Measurements from ENCODE around the gene ECSCR. TPM values are rescaled to one million over a fixed set of nuclear protein-coding genes. Genes with fewer than 3 reads are reported as not detected.
"Not testable (repeated sequence)": the region's sequence is repeated elsewhere in the genome, so short reads cannot be mapped to it uniquely, and the experiment has no call there.

Gene ECSCR
- total RNA-seq, 2 experiments from 2014 or later, result not detected

GRCh38 chr5:139445325-139446170 is 17.0 kb downstream of the ECSCR start:
- POLR2A ChIA-PET, result interaction anchor here (0.8 kb wide), 1 partner anchor 9 kb away, joined by 5 read pairs; no protein-coding TSS in a partner anchor
- CTCF ChIA-PET (ENCODE audit: unreplicated experiment), result no interaction called here

GRCh38 chr5:139443831-139444453 is 18.6 kb downstream of the ECSCR start:
- H3K9me3 ChIP-seq (ENCODE audit: low read length), result no peaks in the 10 kb centered on the region
- H3K27ac ChIP-seq (ENCODE audit: low read depth, low read length, poor library complexity, severe bottlenecking), result no peak overlapping the region
- ChIA-PET CTCF (ENCODE audit: unreplicated experiment) (no interaction called here), POLR2A (interaction anchor here (1.0 to 1.1 kb wide), 2 partner anchors 11 to 190 kb away, joined by 3 read pairs; no protein-coding TSS in a partner anchor)
- no peak overlapping the region for H3K4me3 ChIP-seq (ENCODE audit: low read depth, low read length, poor library complexity, severe bottlenecking)
- BruUV-seq (replicated peaks), result no TSS peak
- H3K4me1 ChIP-seq (ENCODE audit: insufficient read depth, low read length, poor library complexity, severe bottlenecking), result peaks cover 17% of the 10 kb centered on the region
- H4K20me1 ChIP-seq (ENCODE audit: insufficient read depth, low read length), result no peaks in the 10 kb centered on the region
- no peaks in the 10 kb centered on the region for H3K36me3 ChIP-seq (ENCODE audit: insufficient read depth, low read length)
- no peaks in the 10 kb centered on the region for H3K79me2 ChIP-seq (ENCODE audit: insufficient read depth, low read depth, low read length)
- peak overlapping the region; percentile 34; the same call in 1 of the 2 replicates for H3K4me2 ChIP-seq (ENCODE audit: low read length)
- DNase-seq (ENCODE audit: low spot score), result peak; percentile 18
- intact Hi-C loops (cut with micrococcal nuclease; ENCODE audit: unreplicated experiment), result no loop called here
- H2AFZ ChIP-seq (ENCODE audit: low read length), result peak overlapping the region; percentile 18; the same call in 1 of the 2 replicates
- TF ChIP-seq, protein P1, sequence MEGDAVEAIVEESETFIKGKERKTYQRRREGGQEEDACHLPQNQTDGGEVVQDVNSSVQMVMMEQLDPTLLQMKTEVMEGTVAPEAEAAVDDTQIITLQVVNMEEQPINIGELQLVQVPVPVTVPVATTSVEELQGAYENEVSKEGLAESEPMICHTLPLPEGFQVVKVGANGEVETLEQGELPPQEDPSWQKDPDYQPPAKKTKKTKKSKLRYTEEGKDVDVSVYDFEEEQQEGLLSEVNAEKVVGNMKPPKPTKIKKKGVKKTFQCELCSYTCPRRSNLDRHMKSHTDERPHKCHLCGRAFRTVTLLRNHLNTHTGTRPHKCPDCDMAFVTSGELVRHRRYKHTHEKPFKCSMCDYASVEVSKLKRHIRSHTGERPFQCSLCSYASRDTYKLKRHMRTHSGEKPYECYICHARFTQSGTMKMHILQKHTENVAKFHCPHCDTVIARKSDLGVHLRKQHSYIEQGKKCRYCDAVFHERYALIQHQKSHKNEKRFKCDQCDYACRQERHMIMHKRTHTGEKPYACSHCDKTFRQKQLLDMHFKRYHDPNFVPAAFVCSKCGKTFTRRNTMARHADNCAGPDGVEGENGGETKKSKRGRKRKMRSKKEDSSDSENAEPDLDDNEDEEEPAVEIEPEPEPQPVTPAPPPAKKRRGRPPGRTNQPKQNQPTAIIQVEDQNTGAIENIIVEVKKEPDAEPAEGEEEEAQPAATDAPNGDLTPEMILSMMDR (conservative IDR thresholded peaks at IDR 0.05; ENCODE audit: low read length), result no peak
- TF ChIP-seq EZH2phosphoT487 (IDR thresholded peaks at IDR 0.05; ENCODE audit: borderline replicate concordance, low read depth, low read length), result no peak
- H3K9me2 ChIP-seq (ENCODE audit: insufficient read depth, low read length), result no peaks in the 10 kb centered on the region

More at GRCh38 chr5:139445325-139446170, 17.0 kb downstream of the ECSCR start:
- Histone ChIP-seq H3K36me3 (ENCODE audit: insufficient read depth, low read length) (no peaks in the 10 kb centered on the region), H3K9me2 (ENCODE audit: insufficient read depth, low read length) (no peaks in the 10 kb centered on the region), H3K4me2 (ENCODE audit: low read length) (no peak overlapping the region), H4K20me1 (ENCODE audit: insufficient read depth, low read length) (no peaks in the 10 kb centered on the region), H3K27ac (ENCODE audit: low read depth, low read length, poor library complexity, severe bottlenecking) (no peak overlapping the region), H3K4me1 (ENCODE audit: insufficient read depth, low read length, poor library complexity, severe bottlenecking) (peaks cover 11% of the 10 kb centered on the region), H3K4me3 (ENCODE audit: low read depth, low read length, poor library complexity, severe bottlenecking) (no peak overlapping the region), H3K9me3 (ENCODE audit: low read length) (no peaks in the 10 kb centered on the region), H3K79me2 (ENCODE audit: insufficient read depth, low read depth, low read length) (no peaks in the 10 kb centered on the region), H2AFZ (ENCODE audit: low read length) (no peak overlapping the region)
- TF ChIP-seq, protein P1 (conservative IDR thresholded peaks at IDR 0.05; ENCODE audit: low read length), result no peak
- no peak for TF ChIP-seq EZH2phosphoT487 (IDR thresholded peaks at IDR 0.05; ENCODE audit: borderline replicate concordance, low read depth, low read length)
- DNase-seq (ENCODE audit: low spot score), result no peak
- intact Hi-C loops (cut with micrococcal nuclease; ENCODE audit: unreplicated experiment), result no loop called here
- no TSS peak for BruUV-seq (replicated peaks)

- H3K79me2 ChIP-seq (ENCODE audit: insufficient read depth, low read depth, low read length); H4K20me1 ChIP-seq (ENCODE audit: insufficient read depth, low read length); H3K9me2 ChIP-seq (ENCODE audit: insufficient read depth, low read length); DNase-seq (ENCODE audit: low spot score); H3K36me3 ChIP-seq (ENCODE audit: insufficient read depth, low read length); BruUV-seq (replicated peaks); H2AFZ ChIP-seq (ENCODE audit: low read length); H3K4me2 ChIP-seq (ENCODE audit: low read length); intact Hi-C loops (cut with micrococcal nuclease; ENCODE audit: unreplicated experiment); H3K27ac ChIP-seq (ENCODE audit: low read depth, low read length, poor library complexity, severe bottlenecking); H3K4me3 ChIP-seq (ENCODE audit: low read depth, low read length, poor library complexity, severe bottlenecking); H3K9me3 ChIP-seq (ENCODE audit: low read length); CTCF ChIA-PET (ENCODE audit: unreplicated experiment): not testable (repeated sequence)
- POLR2A ChIA-PET, result interaction anchor here (0.9 kb wide), 1 partner anchor 125 kb away, joined by 3 read pairs; no protein-coding TSS in a partner anchor
- peaks cover 22% of the 10 kb centered on the region for H3K4me1 ChIP-seq (ENCODE audit: insufficient read depth, low read length, poor library complexity, severe bottlenecking)
Measured at GRCh38 chr5:139440416-139440815, 22.1 kb downstream of the ECSCR start.
